GM18519 (cell line): Measurements from ENCODE around the gene FSTL1.

Experiments
- ATAC-seq: cut with Tn5 transposase; IDR thresholded peaks from one replicate; pipeline ENCODE4 v1.9.1; 2021; ENCODE audit warnings: mild to moderate bottlenecking, moderate library complexity; ENCODE audit not compliant: unreplicated experiment, low FRiP score

FSTL1 gene

GRCh38 chr3:120469440-120469839 is 18.6 kb upstream of the FSTL1 start:
- no peak for ATAC-seq

GRCh38 chr3:120468635-120469295 is 18.0 kb upstream of the FSTL1 start:
- no peak for ATAC-seq

DNA sequence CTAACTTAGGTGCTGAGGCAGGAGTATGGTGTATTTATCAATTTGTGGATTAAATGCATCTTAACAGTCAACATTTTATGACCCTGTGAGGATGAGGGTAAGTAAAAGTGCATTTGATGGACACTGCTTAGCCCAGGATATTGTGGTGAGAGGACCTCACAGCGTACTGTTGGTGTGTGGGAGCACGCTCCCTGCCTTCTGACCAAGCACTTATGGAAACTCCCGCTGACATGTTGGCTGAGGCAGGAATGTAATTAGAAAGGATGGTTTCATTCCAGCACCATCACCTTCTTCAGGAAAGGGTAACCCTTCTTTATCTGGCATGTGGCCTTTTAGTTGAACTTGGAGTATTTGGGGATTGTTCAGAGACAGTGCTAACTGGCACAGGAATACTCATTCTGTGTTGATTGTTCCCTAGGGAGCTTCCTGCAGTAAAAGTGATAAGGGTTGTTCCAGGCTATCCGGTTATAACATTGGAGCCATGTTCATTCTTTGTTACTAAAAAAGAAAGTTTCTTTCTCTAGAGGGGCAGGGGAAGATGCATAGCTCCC is 11.7 kb upstream of the FSTL1 start:
- ATAC-seq = no peak

- no peak for ATAC-seq
Observed at GRCh38 chr3:120461416-120461815, 10.6 kb upstream of the FSTL1 start.

- ATAC-seq = no peak
Observed at GRCh38 chr3:120460862-120461261, 10.1 kb upstream of the FSTL1 start.

DNA sequence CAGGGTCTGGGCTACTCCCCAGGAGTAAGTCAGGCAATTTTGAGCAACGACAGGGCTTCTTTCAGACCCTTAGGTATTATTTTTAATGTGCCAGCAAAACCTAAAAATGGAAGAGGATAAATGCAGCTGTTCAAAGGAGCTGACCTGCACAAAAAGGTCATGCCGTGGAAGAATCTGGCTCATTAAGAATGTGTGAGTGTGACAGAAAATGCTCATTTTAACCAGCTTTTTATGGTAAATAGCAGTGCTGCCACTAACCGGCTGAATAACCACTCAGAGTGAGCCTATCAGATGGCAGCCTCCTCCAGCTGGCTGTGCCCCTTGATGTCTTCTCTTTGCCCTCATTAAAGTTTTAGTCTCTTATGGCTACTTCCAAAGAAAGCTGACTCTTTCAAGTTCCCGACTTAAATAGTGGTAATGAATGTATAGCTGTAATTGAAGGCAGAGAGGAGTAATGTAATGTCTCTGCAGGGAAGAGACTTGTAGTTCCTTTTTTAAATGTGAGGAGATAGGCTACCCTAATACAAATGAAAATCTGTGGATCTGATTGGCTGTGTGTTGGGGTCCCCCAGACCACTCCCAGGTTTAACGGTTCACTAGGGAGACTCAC is 9.5 kb upstream of the FSTL1 start:
- ATAC-seq = no peak

- no peak for ATAC-seq
Observed at GRCh38 chr3:120459196-120459595, 8.4 kb upstream of the FSTL1 start.

GRCh38 chr3:120457827-120458226 is 7.0 kb upstream of the FSTL1 start:
- ATAC-seq = no peak

- no peak for ATAC-seq
Observed at GRCh38 chr3:120454076-120454689, 3.4 kb upstream of the FSTL1 start.

GRCh38 chr3:120452816-120453215 is 2.0 kb upstream of the FSTL1 start:
- no peak for ATAC-seq

DNA sequence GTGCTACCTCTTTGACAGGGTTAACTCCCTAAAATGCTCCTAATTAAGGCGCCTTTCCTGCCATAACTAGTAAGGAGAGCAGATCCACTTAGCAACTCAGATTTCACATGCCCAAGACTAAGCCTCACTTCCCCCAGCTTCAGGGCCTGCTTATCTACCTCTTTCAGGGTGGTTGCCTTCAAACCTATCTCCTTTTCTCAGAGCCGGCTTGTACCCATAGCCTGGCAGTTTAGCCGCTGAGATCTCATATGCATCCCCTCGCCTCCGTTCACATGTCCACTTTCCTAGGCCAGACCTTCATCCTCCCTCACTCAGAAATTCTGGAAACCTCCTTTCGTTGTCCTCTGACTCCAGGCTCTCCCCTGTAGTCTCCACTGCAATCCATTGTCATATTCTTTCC is 1.0 kb upstream of the FSTL1 start:
- no peak for ATAC-seq

DNA sequence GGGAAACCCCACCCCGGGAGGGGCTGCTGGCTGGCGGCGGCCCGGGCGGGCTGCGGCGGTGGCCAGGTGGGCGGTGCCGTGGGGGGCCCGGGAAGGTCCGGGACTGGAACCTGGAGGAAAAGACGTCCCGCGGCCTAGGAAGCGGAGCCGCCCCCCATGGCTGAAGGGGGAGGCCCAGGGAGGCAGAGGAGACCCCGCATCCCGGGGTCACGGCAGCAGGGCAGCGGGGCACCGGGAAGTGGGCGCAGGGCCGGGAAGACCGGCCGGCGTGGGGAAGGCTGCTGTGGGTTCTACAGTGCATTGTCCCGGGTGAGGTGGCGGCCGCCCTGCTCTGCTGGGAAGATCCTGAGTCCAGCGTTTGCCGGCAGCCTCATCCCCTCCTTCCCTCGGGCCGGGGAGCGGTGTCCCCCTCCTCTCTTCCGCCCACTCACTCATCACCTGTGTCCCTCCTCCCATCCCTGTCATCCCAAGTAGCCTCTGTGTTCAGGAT is 525 bp upstream of the FSTL1 start:
- no peak for ATAC-seq

DNA sequence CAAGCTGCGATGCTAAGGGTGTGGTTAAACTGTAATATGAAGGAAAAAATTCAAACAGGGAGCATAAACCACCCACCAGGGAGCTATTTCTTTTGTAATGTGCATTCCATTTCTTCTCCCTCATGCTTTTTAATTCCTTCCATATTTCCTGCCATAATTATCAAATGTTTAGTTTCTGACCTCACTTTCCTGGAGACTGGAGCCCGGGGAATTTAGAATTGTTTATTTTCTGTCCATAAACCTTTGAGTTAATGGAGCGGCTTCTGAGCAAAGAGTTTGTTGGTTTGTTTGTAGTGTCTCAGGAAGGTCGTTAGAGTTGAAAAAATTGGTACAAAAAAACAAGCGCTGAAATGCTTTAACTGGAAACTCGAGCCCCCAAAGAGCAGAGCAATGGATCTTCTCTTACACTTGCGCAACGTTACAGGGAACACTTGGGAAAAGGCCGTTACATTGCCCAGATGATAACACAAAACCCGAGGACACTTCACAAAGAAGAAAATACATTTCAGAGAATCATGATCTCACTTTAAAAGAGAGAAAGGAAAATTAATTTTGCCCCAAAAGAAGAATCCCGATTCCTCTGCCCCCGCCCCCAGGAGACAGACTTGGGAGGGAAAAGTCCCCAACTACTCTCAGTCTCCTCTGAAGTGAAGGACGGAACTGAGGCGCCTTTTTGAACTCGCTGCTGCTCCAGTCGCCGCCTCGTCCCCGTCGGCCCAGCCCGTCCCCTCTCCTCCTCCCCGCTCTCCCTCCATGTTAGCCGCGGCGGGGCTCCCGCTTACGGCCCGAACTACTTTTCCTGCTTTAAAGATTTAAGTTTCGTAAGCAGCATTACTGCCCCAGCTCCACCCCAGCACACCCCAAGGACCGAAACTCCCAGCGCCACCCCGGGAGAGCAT is 842 bp downstream of the FSTL1 start:
- ATAC-seq = no peak

DNA sequence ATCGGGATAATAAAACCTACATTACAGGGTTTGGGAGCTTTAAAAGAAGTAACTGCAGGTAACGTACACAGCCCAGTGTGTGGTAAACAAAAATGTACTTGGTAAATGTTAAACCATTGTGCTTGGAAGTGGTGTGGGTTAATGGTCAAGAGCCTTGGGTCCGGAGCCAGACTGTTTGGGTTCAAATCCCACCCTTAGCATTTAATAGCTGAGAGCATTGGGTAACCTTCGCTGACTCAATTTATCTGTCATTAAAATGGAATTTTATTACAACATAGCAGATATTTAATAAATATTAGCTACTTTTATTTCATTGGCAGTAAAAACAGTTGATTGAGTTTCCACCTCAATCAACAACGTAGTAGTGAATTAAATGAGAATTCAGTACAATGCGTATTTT is 1.5 kb downstream of the FSTL1 start:
- no peak for ATAC-seq

GRCh38 chr3:120448756-120449155 is 2.0 kb downstream of the FSTL1 start:
- ATAC-seq = no peak

DNA sequence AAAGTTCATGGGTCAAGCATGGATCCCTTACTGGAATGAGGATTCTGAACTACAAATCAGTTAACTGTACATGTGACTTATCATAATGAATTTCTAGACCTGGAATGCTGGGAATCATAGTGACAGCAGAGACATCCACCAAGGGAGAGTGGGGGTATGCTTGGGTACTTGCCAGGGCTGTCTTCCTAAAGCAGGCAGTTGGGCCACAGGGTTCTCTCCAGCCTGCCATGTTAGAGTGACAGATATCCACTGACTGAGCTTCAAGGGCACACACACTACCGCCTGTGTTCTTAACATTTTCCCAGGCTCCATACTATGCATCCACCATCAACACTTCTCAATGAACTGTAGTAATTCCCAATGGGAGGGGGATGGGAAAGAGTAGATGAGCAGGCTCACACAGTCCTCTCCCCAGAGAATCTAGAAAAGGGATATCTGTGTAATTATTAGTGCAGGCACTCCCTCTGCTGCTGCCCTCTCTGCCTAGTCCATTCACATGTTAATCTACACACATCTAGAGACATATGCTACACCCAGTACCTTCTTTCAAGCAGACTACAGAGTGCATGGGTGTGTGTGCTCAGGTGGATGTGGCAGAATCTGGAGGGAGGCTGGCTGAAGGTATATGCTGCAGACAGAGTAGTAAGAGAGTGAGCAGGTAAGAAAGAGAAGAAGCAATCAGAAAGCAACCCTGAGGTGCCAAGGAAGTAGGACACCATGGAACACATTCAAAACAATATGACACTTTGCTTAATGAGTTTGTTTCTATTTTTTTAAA is 3.7 kb downstream of the FSTL1 start:
- ATAC-seq = no peak

GRCh38 chr3:120445654-120446053 is 5.1 kb downstream of the FSTL1 start:
- no peak for ATAC-seq

- ATAC-seq = no peak
Observed at GRCh38 chr3:120443626-120444123, 7.1 kb downstream of the FSTL1 start.

GRCh38 chr3:120442975-120443517 is 7.7 kb downstream of the FSTL1 start:
- no peak for ATAC-seq
